Liver (tissue), 9 donors: Measurements from ENCODE around the gene CEBPG. TPM values are rescaled to one million over a fixed set of nuclear protein-coding genes. Genes with fewer than 3 reads are reported as not detected.

Source experiments
- DNase-seq: peaks from one replicate; pipeline ENCODE4 v3.0.0-alpha.2; 2017; ENCODE audit warnings: low spot score
- H3K27ac ChIP-seq, 2 donors: one replicate each; pipeline ENCODE4 v1.7.0; 2013; ENCODE audit warnings: inconsistent platforms in 2 of 2, low read length in 2 of 2, control low read depth in 1 of 2, low read depth in 1 of 2, mild to moderate bottlenecking in 1 of 2
- H3K27me3 ChIP-seq, 4 donors: one replicate each; pipeline versions ENCODE4 v1.6.1 to v1.7.0; 2013; ENCODE audit warnings: low read length in 3 of 4, inconsistent platforms in 1 of 4, mild to moderate bottlenecking in 1 of 4, moderate library complexity in 1 of 4; ENCODE audit not compliant: control insufficient read depth in 4 of 4, insufficient read depth in 4 of 4
- H3K36me3 ChIP-seq, 4 donors: one replicate each; pipeline versions ENCODE4 v1.6.1 to v1.7.0; 2013; ENCODE audit warnings: low read length in 3 of 4, mild to moderate bottlenecking in 3 of 4, low read depth in 1 of 4, moderate library complexity in 1 of 4; ENCODE audit not compliant: control insufficient read depth in 4 of 4, insufficient read depth in 3 of 4
- H3K4me1 ChIP-seq, 4 donors: one replicate each; pipeline versions ENCODE4 v1.6.1 to v1.7.0; 2013; ENCODE audit warnings: low read length in 3 of 4, mild to moderate bottlenecking in 3 of 4, moderate library complexity in 1 of 4; ENCODE audit not compliant: control insufficient read depth in 4 of 4, insufficient read depth in 4 of 4
- H3K4me3 ChIP-seq, 3 donors: one replicate each; pipeline versions ENCODE4 v1.6.1 to v1.7.0; 2013; ENCODE audit warnings: low read length in 3 of 3, control low read depth in 1 of 3, low read depth in 1 of 3, mild to moderate bottlenecking in 1 of 3
- H3K9ac ChIP-seq, 2 donors: one replicate each; pipeline ENCODE4 v1.7.0; 2013; ENCODE audit warnings: low read length in 2 of 2, mild to moderate bottlenecking in 2 of 2, moderate library complexity in 2 of 2, control low read depth in 1 of 2, low read depth in 1 of 2
- H3K9me3 ChIP-seq, 4 donors: one replicate each; pipeline versions ENCODE4 v1.6.1 to v1.7.0; 2013; ENCODE audit warnings: low read length in 3 of 4; ENCODE audit not compliant: control insufficient read depth in 4 of 4
- ATF3 ChIP-seq: IDR thresholded peaks from 2 replicates; pipeline ENCODE4 v1.6.1; 2016; ENCODE audit warnings: antibody characterized with exemption
- CTCF ChIP-seq: fragments of 150-350 bp; IDR thresholded peaks from 2 replicates; pipeline ENCODE4 v1.5.1; 2017; ENCODE audit warnings: improper control_type of control experiment, low read depth, low read length; ENCODE audit not compliant: missing input control
- EGR1 ChIP-seq, 2 donors: IDR thresholded peaks; 2 replicates each; pipeline ENCODE4 v1.6.1; 2016 to 2018; ENCODE audit warnings: antibody characterized with exemption in 2 of 2, low read depth in 2 of 2
- FOXA1 ChIP-seq: IDR thresholded peaks from 2 replicates; pipeline ENCODE4 v1.6.1; 2016; ENCODE audit warnings: antibody characterized with exemption
- FOXA2 ChIP-seq: IDR thresholded peaks from 2 replicates; pipeline ENCODE4 v1.6.1; 2016; ENCODE audit warnings: antibody characterized with exemption
- HNF4G ChIP-seq: IDR thresholded peaks from 2 replicates; pipeline ENCODE4 v1.6.1; 2016; ENCODE audit warnings: antibody characterized with exemption
- JUND ChIP-seq, 2 donors: IDR thresholded peaks; 2 replicates each; pipeline ENCODE4 v1.6.1; 2016; ENCODE audit warnings: antibody characterized with exemption in 2 of 2
- RAD21 ChIP-seq, 2 donors: IDR thresholded peaks; 2 replicates each; pipeline ENCODE4 v1.6.1; 2016; ENCODE audit warnings: antibody characterized with exemption in 2 of 2, mild to moderate bottlenecking in 2 of 2
- RXRA ChIP-seq, 2 donors: IDR thresholded peaks; 2 replicates each; pipeline ENCODE4 v1.6.1; 2017 to 2018; ENCODE audit warnings: antibody characterized with exemption in 2 of 2, mild to moderate bottlenecking in 1 of 2
- SP1 ChIP-seq: IDR thresholded peaks from 2 replicates; pipeline ENCODE4 v1.6.1; 2018; ENCODE audit warnings: antibody characterized with exemption, mild to moderate bottlenecking
- TAF1 ChIP-seq: conservative IDR thresholded peaks from 2 replicates; pipeline ENCODE4 v1.6.1; 2016; ENCODE audit warnings: antibody characterized with exemption, mild to moderate bottlenecking
- YY1 ChIP-seq: IDR thresholded peaks from 2 replicates; pipeline ENCODE4 v1.6.1; 2016; ENCODE audit warnings: antibody characterized with exemption, mild to moderate bottlenecking
- ZBTB33 ChIP-seq: IDR thresholded peaks from 2 replicates; pipeline ENCODE4 v1.6.1; 2016; ENCODE audit warnings: antibody characterized with exemption
- WGBS: extraction: QIAGEN DNeasy Blood & Tissue Kit; methylation state at CpG from one replicate; pipeline ENCODE4 v1.1.7; 2013; 5-methylcytosine and 5-hydroxymethylcytosine counted together
- polyA plus RNA-seq, 2 donors: library from polyadenylated mRNA; stranded (reverse) in 1 of 2; unstranded in 1 of 2; fragments of 200-250 nt in 1 of 2; fragments of >200 nt in 1 of 2; fragmentation: Nextera tagmentation in 1 of 2; extraction: Ambion mirVana in 1 of 2; gene quantifications; one replicate each; pipeline versions ENCODE4 v1.2.1 to v1.2.3, GENCODE V29; 2013 to 2015
- total RNA-seq, 2 donors: library from RNA; depleted of rRNA; stranded (reverse); fragments of >200 nt; gene quantifications; one replicate each; pipeline ENCODE4 v1.2.3, GENCODE V29; 2014
- donor health status: healthy.
- donor health status: healthy.
- donor health status: healthy.
- donor health status: healthy.
- donor health status: healthy.

The CEBPG gene
- total and polyA plus RNA-seq, 4 donors = 16.9 to 36.1 (median 24.2) TPM

GRCh38 chr19:33377586-33378475, 4.3 kb downstream of the CEBPG start:
- WGBS = 80% methylated on average over 12 of the region's 12 CpGs
- DNase-seq = no peak
- peaks cover 0 to 1% (median 0%) of the 10 kb centered on the region in 4 donors for H3K36me3 ChIP-seq
- TF ChIP-seq CTCF (no peak), ATF3 (no peak), SP1 (no peak), ZBTB33 (no peak)
- H3K27ac ChIP-seq = peak overlapping the region; percentile 92 to 96
- H3K27me3 ChIP-seq = no peaks in the 10 kb centered on the region
- H3K4me3 ChIP-seq = no peak overlapping the region
- H3K4me1 ChIP-seq = peaks cover 8 to 73% (median 53%) of the 10 kb centered on the region in 4 donors
- H3K9me3 ChIP-seq = no peaks in the 10 kb centered on the region
- peak overlapping the region in 1 of 2 donors; percentile 8 for H3K9ac ChIP-seq

- Histone ChIP-seq H3K27ac (peak overlapping the region; percentile 92 to 96), H3K4me3 (no peak overlapping the region), H3K9ac (no peak overlapping the region), H3K9me3 (no peaks in the 10 kb centered on the region), H3K36me3 (peaks cover 0 to 1% (median 0%) of the 10 kb centered on the region in 4 donors), H3K27me3 (no peaks in the 10 kb centered on the region), H3K4me1 (peaks cover 8 to 70% (median 53%) of the 10 kb centered on the region in 4 donors)
- no peak for TF ChIP-seq ZBTB33
- TF ChIP-seq FOXA2 = no peak
- no peak for TF ChIP-seq ATF3
- TF ChIP-seq RAD21 (IDR thresholded peaks at IDR 0.05) = no peak
- no peak for TF ChIP-seq EGR1 (IDR thresholded peaks at IDR 0.05; ENCODE audit: low read depth in 2 of 2)
- no peak for TF ChIP-seq YY1
- TF ChIP-seq RXRA (IDR thresholded peaks at IDR 0.05) = peak in 1 of 2 donors; percentile 4
- no peak for TF ChIP-seq TAF1
- peak in 1 of 2 donors; percentile 28 for TF ChIP-seq JUND (IDR thresholded peaks at IDR 0.05)
- no peak for TF ChIP-seq SP1
- no peak for TF ChIP-seq HNF4G
- no peak for TF ChIP-seq FOXA1
- no peak for DNase-seq
- WGBS = 74% methylated on average over 16 of the region's 16 CpGs
These were observed 5.8 kb downstream of the CEBPG start for GRCh38 chr19:33379151-33379829.
